Neural cell (in vitro differentiated cells): ENCODE results near the gene C1R.

Experiments
- EP300 ChIP-seq: fragments of 450-650 bp; conservative IDR thresholded peaks from 2 replicates; pipeline ENCODE4 v1.6.1; 2014; ENCODE audit warnings: antibody characterized with exemption, mild to moderate bottlenecking, moderate library complexity; ENCODE audit not compliant: poor library complexity, severe bottlenecking
- TF ChIP-seq, protein P1 (sequence below): fragments of 450-650 bp; IDR thresholded peaks from 2 replicates; pipeline ENCODE4 v1.5.1; 2014; ENCODE audit warnings: antibody characterized with exemption, mild to moderate bottlenecking, moderate library complexity; ENCODE audit not compliant: poor library complexity, severe bottlenecking

DNA sequence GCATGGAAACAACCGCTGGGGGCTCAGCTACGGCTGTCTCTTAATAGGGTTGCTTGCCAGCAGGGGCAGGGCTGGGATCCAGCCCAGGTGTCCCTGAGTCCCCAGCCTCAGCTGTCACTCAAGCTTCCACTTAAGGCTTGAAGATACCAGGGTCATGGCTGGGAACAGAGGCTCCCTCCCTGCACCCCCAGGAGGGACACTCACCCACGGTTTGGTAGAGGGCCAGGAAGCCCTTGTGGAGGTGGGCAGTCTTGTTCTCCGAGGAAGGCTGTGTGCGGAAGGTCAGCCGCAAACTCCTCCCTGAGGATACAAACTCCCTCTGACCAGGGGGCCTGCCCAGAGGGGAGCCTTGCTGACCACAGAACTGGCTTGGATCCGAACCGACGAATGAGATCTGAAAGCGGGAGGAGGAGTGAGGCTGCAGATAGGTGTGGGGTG is 9.5 kb upstream of the C1R start:
- TF ChIP-seq, protein P1, sequence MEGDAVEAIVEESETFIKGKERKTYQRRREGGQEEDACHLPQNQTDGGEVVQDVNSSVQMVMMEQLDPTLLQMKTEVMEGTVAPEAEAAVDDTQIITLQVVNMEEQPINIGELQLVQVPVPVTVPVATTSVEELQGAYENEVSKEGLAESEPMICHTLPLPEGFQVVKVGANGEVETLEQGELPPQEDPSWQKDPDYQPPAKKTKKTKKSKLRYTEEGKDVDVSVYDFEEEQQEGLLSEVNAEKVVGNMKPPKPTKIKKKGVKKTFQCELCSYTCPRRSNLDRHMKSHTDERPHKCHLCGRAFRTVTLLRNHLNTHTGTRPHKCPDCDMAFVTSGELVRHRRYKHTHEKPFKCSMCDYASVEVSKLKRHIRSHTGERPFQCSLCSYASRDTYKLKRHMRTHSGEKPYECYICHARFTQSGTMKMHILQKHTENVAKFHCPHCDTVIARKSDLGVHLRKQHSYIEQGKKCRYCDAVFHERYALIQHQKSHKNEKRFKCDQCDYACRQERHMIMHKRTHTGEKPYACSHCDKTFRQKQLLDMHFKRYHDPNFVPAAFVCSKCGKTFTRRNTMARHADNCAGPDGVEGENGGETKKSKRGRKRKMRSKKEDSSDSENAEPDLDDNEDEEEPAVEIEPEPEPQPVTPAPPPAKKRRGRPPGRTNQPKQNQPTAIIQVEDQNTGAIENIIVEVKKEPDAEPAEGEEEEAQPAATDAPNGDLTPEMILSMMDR = no peak
- TF ChIP-seq EP300 = no peak
